Activated effector memory CD4-positive, alpha-beta T cell treated with anti-CD3 and anti-CD28 coated beads, Interleukin-2, amount 50 U/mL, for 16 hours (primary cell): ENCODE measurements around the gene GIPC1.
"Not testable (repeated sequence)": the region's sequence is repeated elsewhere in the genome, so short reads cannot be mapped to it uniquely, and the experiment has no call there.

Experiments
- DNase-seq: peaks from one replicate; pipeline ENCODE4 v3.0.0-alpha.2; 2020

Gene GIPC1

GRCh38 chr19:14470031-14470876, 25.7 kb downstream of the GIPC1 start:
- no peak for DNase-seq

- DNase-seq = no peak
Observed at GRCh38 chr19:14467816-14468215, 28.1 kb downstream of the GIPC1 start.

- DNase-seq = no peak
Observed at GRCh38 chr19:14467391-14467790, 28.5 kb downstream of the GIPC1 start.

GRCh38 chr19:14463747-14464146, 32.2 kb downstream of the GIPC1 start:
- DNase-seq = no peak

DNA sequence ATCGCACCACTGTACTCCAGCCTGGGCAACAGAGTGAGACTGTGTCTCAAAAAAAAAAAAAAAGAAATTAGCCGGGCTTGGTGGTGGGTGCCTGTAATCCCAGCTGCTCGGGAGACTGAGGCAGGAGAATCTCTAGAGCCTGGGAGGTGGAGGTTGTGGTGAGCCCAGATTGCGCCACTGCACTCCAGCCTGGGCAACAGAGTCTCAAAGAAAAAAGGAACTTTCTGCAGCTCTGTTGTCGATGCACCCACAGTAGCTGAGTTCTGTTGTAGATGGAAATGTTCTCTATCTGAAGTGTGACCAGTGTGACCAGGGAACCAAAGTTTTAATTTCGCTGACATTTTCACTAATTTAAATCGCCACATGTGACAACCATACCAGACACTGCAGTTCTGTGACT, 33.5 kb downstream of the GIPC1 start:
- DNase-seq = not testable (repeated sequence)

DNA sequence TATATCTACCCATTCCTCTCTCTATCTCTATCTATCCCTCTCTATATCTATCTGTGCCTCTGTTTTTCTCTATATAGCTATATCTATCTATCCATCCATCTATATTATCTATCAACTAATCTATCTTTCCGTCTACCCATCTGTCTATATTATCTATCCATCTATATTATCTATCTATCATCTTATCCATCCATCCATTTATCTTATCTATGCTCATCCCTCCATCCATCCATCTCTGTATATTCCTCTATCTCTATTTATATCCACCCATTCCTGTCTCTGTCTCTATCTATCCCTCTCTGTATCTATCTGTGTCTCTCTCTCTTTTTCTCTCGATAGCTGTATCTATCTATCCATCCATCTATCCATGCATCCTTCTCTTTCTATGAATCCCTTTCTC, 35.0 kb downstream of the GIPC1 start:
- no peak for DNase-seq

GRCh38 chr19:14459703-14460102, 36.2 kb downstream of the GIPC1 start:
- DNase-seq = no peak

DNA sequence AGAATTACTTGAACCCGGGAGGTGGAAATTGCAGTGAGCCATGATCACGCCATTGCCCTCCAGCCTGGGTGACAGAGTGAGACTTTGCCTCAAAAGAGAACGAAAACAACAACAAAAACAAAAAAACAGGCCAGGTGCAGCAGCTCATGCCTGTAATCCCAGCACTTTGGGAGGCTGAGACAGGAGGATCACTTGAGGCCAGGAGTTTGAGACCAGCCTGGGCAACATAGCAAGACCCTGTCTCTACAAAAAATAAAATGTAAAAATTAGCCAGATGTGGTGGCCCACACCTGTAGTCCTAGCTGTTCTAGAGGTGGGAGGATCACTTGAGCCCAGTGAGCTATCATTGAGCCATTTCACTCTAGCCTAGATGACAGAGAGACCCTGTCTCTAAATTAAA, 43.6 kb downstream of the GIPC1 start:
- not testable (repeated sequence) for DNase-seq

GRCh38 chr19:14450876-14451275, 45.1 kb downstream of the GIPC1 start:
- DNase-seq = no peak

DNA sequence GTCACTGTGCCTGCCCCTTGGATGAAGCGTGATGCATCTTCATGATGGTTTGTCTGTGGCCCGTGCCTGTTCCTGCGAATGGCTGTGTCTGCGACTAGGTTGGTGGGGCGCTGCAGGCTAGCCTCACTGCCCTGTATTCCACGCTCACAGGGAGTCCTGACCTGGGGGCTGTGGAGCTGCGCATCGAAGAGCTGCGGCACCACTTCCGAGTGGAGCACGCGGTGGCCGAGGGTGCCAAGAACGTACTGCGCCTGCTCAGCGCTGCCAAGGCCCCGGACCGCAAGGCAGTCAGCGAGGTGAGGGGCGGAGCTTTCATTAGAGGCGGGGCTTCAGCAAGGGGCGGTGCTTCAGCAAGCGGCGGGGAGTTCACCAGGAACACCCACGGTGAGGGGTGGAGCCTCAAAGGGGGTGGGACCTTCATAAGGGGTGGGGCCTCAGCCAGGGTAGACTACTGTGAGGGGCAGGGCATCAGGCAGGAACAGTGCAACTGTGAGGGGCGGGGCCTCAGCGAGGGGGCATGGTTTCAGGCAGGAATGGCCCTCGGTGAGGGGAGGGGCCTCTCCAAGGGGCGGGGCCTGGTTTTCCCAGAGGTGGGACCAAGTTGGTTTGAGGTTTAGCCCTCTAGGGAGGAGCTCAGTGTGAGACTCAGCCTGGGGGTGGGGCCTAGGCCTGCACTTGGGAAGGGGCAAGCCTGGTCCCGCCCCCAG, 45.6 kb downstream of the GIPC1 start:
- peak; percentile 85 for DNase-seq

DNA sequence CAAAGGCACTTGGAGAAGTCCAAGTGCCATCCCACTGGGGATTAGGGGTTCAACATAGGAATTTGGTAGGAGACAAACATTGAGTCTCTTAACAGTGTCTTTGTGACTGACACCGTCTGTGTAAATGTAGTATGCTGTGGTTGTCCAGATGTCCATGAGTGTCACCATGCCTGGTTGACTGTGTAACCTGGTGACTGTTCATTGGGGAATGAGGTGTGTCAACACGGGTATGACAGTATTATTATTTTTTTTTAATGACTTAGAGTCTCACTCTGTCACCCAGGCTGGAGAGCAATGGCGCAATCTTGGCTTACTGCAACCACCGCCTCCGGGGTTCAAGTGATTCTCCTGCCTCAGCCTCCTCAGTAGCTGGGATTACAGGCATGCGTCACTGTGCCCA, 46.6 kb downstream of the GIPC1 start:
- no peak for DNase-seq

DNA sequence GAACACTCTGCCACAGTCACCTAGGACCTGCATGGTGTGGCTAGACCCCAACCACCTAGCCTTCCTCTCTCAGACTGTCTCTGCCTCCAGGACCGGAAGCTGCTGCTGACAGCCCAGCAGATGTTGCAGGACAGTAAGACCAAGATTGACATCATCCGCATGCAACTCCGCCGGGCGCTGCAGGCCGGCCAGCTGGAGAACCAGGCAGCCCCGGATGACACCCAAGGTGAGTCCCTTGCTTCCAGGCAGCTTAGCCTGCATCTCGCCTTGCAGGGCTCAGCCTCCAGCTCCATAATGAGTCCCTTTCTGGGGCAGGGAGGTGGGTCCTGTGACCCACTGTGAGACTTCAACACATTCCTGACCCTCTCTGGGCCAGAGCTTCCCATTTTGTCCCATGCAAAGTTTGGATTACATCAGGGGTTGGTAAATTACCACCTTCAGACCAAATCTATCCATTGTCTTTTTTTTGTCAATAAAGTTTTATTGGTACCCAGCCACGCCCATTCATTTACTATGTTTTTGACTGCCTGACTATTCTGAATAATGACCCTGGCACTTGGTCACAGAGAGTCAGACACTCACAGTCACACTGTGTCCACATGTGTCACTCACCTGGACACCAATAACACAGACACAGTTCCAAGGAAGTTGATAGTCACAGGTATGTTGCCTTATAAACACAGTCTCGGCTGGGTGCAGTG, 49.4 kb downstream of the GIPC1 start:
- no peak for DNase-seq

DNA sequence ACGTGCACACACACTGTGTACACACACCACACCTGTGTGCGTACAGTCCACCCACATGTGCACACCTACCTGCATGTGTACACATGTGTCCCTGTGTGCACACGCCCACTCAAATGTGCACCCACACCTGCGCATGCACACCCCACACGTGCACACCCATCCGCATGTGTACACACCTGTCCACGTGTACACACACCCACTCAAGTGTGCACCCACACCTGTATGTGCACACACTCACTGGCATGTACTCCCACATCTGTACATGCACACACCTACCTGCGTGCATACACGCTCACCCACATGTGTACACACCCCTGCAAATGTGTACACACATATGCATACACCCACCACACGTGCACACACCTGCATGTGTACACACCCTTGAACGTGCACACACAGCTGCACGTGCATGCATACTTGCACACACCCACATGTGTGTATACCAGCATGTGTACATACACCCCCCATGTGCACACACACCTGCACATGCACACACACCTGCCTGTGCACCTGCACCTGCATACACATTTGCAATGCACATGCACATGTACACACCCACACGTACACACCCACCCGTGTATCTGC, 52.2 kb downstream of the GIPC1 start:
- DNase-seq = no peak

DNA sequence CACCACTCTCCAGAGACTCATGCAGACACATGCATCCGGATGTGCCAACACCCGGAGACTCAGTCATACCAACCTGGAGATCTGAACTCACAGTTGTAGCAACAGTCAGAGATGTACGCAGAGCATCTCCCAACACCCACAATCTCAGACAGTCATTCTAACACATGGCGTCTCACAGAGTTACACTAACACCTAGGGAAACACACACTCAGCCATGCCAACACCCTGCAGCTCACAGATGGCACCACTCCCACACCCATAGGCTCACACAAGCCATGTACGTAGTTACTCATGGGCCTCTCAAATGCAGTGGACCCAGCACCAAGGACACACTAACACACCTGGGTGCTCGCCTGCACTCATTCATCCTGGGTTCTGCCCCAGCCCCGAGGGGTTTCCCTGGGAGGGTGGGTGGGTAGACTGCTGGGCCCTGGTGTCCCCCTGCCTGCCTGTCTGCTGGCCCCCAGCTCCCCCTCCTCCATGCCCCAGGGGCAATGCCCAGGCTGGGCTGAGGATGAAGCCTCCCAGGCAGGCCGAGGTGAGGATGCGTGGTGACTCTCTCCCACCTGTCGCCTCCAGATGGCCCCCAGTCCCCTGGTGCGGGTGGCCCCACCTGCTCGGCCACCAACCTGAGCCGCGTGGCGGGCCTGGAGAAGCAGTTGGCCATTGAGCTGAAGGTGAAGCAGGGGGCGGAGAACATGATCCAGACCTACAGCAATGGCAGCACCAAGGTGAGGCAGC, 52.9 kb downstream of the GIPC1 start:
- no peak for DNase-seq

GRCh38 chr19:14441041-14441938, 54.6 kb downstream of the GIPC1 start:
- DNase-seq = no peak

GRCh38 chr19:14440049-14440448, 55.9 kb downstream of the GIPC1 start:
- peak; percentile 92 for DNase-seq

DNA sequence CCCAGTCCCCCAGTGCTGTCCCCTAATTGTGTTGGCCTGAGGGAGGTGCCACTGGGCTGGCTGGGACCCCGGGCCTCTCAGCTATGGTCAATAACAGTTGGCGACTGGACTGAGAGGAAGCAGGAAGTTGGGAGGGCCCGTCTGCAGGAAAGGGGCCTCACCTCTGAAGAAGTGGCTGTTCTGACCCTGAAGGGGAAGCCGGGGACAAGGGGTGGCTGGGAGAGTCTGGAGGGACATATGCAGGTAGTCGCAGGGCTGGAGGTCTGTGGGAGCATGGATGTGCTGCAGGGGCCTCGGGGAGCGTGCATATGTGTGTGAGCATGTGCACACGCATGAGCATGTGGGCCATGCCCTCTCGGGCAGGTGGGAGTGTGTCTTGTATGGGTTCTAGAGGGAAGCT, 56.9 kb downstream of the GIPC1 start:
- DNase-seq = no peak

DNA sequence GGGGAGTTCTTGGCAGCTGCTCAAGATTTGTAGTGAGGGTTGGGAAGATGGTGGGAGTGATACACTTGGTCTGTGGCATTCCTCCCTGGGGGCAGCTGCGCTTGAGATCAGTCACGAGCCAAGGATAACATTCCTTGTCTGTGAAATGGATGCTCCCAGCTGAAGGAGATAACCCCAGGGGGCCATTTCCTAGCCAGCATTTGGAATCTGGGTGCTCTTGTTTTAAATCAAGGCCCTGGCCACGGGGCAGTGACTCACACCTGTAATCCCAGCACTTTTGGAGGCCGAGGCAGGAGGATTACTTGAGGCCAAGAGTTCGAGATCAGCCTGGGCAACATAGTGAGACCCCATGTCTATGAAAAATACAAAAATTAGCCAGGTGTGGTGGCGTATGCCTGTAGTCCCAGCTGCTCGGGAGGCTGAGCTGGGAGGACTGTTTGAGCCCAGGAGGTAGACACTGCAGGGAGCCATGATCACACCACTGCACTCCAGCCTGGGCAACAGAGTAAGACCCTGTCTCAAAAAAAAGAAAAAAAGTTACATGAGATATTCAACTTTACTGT, 58.3 kb downstream of the GIPC1 start:
- no peak for DNase-seq

DNA sequence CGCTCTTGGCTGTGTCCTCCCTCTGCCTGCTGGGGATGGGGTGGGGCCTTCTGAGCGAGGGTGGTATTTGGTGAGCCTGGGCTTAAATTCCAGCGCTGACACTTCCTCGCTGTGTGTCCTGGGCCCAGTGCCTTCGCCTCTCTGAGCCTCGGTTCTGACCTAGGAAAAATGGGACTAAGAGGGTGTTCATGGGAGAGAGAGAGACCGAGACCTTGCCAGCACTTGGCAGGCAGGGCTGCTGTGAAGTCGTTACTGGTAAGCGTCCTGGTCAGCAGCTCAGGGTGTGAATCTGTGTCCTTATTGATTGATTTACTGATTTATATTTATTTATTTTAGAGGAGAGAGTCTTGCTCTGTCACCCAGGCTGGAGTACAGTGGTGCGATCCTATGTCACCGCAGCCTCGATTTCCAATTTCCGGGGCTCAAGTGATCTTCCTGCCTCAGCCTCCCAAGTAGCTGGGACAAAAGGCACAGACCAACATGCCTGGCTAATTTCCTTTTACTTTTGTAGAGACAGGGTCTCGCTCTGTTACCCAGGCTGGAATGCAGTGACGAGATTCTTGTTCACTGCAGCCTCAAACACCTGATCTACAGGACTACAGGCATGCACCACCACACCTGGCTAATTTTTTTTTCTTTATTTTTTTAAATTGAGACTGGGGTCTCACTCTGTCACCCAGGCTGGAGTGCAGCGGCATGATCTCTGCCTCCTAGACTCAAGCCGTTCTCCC, 60.4 kb downstream of the GIPC1 start:
- no peak for DNase-seq

- DNase-seq = peak; percentile 80
Observed at GRCh38 chr19:14434543-14435319, 61.2 kb downstream of the GIPC1 start.
